ENCODE results near the gene STX1A.
"Not testable (repeated sequence)": the region's sequence is repeated elsewhere in the genome, so short reads cannot be mapped to it uniquely, and the experiment has no call there.

STX1A gene

GRCh38 chr7:73676062-73676461 lies 43.4 kb downstream of the STX1A start:
- not testable (repeated sequence) for H3K27ac ChIP-seq (ENCODE audit: low read length); H3K27me3 ChIP-seq (ENCODE audit: control insufficient read depth, insufficient read depth, low read length); H3K9me3 ChIP-seq (ENCODE audit: control insufficient read depth, low read depth, low read length); H3K9ac ChIP-seq (ENCODE audit: low read length); H3K4me3 ChIP-seq (ENCODE audit: low read length); H3K4me1 ChIP-seq (ENCODE audit: control insufficient read depth, low read depth, low read length)
- H3K36me3 ChIP-seq (ENCODE audit: control insufficient read depth, low read depth, low read length): peaks cover 11% of the 10 kb centered on the region

- H3K9me3 ChIP-seq (ENCODE audit: control insufficient read depth, low read depth, low read length): no peaks in the 10 kb centered on the region
- no peaks in the 10 kb centered on the region for H3K4me1 ChIP-seq (ENCODE audit: control insufficient read depth, low read depth, low read length)
- H3K4me3 ChIP-seq (ENCODE audit: low read length): no peak overlapping the region
- H3K9ac ChIP-seq (ENCODE audit: low read length): no peak overlapping the region
- no peaks in the 10 kb centered on the region for H3K27me3 ChIP-seq (ENCODE audit: control insufficient read depth, insufficient read depth, low read length)
- H3K36me3 ChIP-seq (ENCODE audit: control insufficient read depth, low read depth, low read length): peaks cover 11% of the 10 kb centered on the region
- no peak overlapping the region for H3K27ac ChIP-seq (ENCODE audit: low read length)
Measured at GRCh38 chr7:73674468-73675124, 44.9 kb downstream of the STX1A start.

- Histone ChIP-seq H3K4me1 (ENCODE audit: control insufficient read depth, low read depth, low read length) (peaks cover 3% of the 10 kb centered on the region), H3K36me3 (ENCODE audit: control insufficient read depth, low read depth, low read length) (no peaks in the 10 kb centered on the region), H3K9me3 (ENCODE audit: control insufficient read depth, low read depth, low read length) (no peaks in the 10 kb centered on the region), H3K9ac (ENCODE audit: low read length) (no peak overlapping the region), H3K4me3 (ENCODE audit: low read length) (no peak overlapping the region), H3K27me3 (ENCODE audit: control insufficient read depth, insufficient read depth, low read length) (peaks cover 7% of the 10 kb centered on the region), H3K27ac (ENCODE audit: low read length) (no peak overlapping the region)
Measured at GRCh38 chr7:73671857-73672445, 47.5 kb downstream of the STX1A start.

- Histone ChIP-seq H3K9ac (ENCODE audit: low read length) (no peak overlapping the region), H3K4me3 (ENCODE audit: low read length) (no peak overlapping the region), H3K27ac (ENCODE audit: low read length) (no peak overlapping the region), H3K4me1 (ENCODE audit: control insufficient read depth, low read depth, low read length) (peaks cover 3% of the 10 kb centered on the region), H3K36me3 (ENCODE audit: control insufficient read depth, low read depth, low read length) (no peaks in the 10 kb centered on the region), H3K9me3 (ENCODE audit: control insufficient read depth, low read depth, low read length) (no peaks in the 10 kb centered on the region), H3K27me3 (ENCODE audit: control insufficient read depth, insufficient read depth, low read length) (peaks cover 10% of the 10 kb centered on the region)
Measured at GRCh38 chr7:73671322-73671661, 48.2 kb downstream of the STX1A start.

GRCh38 chr7:73669858-73670385 lies 49.5 kb downstream of the STX1A start:
- Histone ChIP-seq H3K36me3 (ENCODE audit: control insufficient read depth, low read depth, low read length) (no peaks in the 10 kb centered on the region), H3K9me3 (ENCODE audit: control insufficient read depth, low read depth, low read length) (no peaks in the 10 kb centered on the region), H3K27ac (ENCODE audit: low read length) (no peak overlapping the region), H3K4me3 (ENCODE audit: low read length) (no peak overlapping the region), H3K27me3 (ENCODE audit: control insufficient read depth, insufficient read depth, low read length) (peaks cover 11% of the 10 kb centered on the region), H3K9ac (ENCODE audit: low read length) (no peak overlapping the region), H3K4me1 (ENCODE audit: control insufficient read depth, low read depth, low read length) (peaks cover 3% of the 10 kb centered on the region)

- Histone ChIP-seq H3K4me1 (ENCODE audit: control insufficient read depth, low read depth, low read length) (peaks cover 3% of the 10 kb centered on the region), H3K27ac (ENCODE audit: low read length) (no peak overlapping the region), H3K9ac (ENCODE audit: low read length) (no peak overlapping the region), H3K36me3 (ENCODE audit: control insufficient read depth, low read depth, low read length) (no peaks in the 10 kb centered on the region), H3K27me3 (ENCODE audit: control insufficient read depth, insufficient read depth, low read length) (peaks cover 11% of the 10 kb centered on the region), H3K9me3 (ENCODE audit: control insufficient read depth, low read depth, low read length) (no peaks in the 10 kb centered on the region), H3K4me3 (ENCODE audit: low read length) (no peak overlapping the region)
Measured at GRCh38 chr7:73669288-73669701, 50.2 kb downstream of the STX1A start.

- Histone ChIP-seq H3K36me3 (ENCODE audit: control insufficient read depth, low read depth, low read length) (no peaks in the 10 kb centered on the region), H3K4me1 (ENCODE audit: control insufficient read depth, low read depth, low read length) (peaks cover 3% of the 10 kb centered on the region), H3K27ac (ENCODE audit: low read length) (no peak overlapping the region), H3K9me3 (ENCODE audit: control insufficient read depth, low read depth, low read length) (no peaks in the 10 kb centered on the region), H3K9ac (ENCODE audit: low read length) (no peak overlapping the region), H3K4me3 (ENCODE audit: low read length) (peak overlapping the region; percentile 49), H3K27me3 (ENCODE audit: control insufficient read depth, insufficient read depth, low read length) (peaks cover 11% of the 10 kb centered on the region)
Measured at GRCh38 chr7:73668886-73669230, 50.6 kb downstream of the STX1A start.

- no peak overlapping the region for H3K9ac ChIP-seq (ENCODE audit: low read length)
- H3K27me3 ChIP-seq (ENCODE audit: control insufficient read depth, insufficient read depth, low read length): peaks cover 11% of the 10 kb centered on the region
- H3K27ac ChIP-seq (ENCODE audit: low read length): no peak overlapping the region
- peaks cover 3% of the 10 kb centered on the region for H3K4me1 ChIP-seq (ENCODE audit: control insufficient read depth, low read depth, low read length)
- peak overlapping the region; percentile 49 for H3K4me3 ChIP-seq (ENCODE audit: low read length)
- H3K36me3 ChIP-seq (ENCODE audit: control insufficient read depth, low read depth, low read length): no peaks in the 10 kb centered on the region
- no peaks in the 10 kb centered on the region for H3K9me3 ChIP-seq (ENCODE audit: control insufficient read depth, low read depth, low read length)
Measured at GRCh38 chr7:73668103-73668885, 51.2 kb downstream of the STX1A start.

- H3K27ac ChIP-seq (ENCODE audit: low read length): no peak within 1 kb of the TSS
- peaks cover 11% of the 10 kb centered on the region for H3K27me3 ChIP-seq (ENCODE audit: control insufficient read depth, insufficient read depth, low read length)
- H3K9me3 ChIP-seq (ENCODE audit: control insufficient read depth, low read depth, low read length): no peaks in the 10 kb centered on the region
- H3K36me3 ChIP-seq (ENCODE audit: control insufficient read depth, low read depth, low read length): no peaks in the 10 kb centered on the region
- peak within 1 kb of the TSS; percentile 49 for H3K4me3 ChIP-seq (ENCODE audit: low read length)
- H3K4me1 ChIP-seq (ENCODE audit: control insufficient read depth, low read depth, low read length): peaks cover 3% of the 10 kb centered on the region
- H3K9ac ChIP-seq (ENCODE audit: low read length): no peak within 1 kb of the TSS
Measured at GRCh38 chr7:73667344-73668102, 51.9 kb downstream of the STX1A start, which contains the start of gene VPS37D. Gene VPS37D (plus strand): TSS chr7:73667831. CDS start chr7:73667959, 128 bp downstream.

GRCh38 chr7:73663033-73663432 lies 56.4 kb downstream of the STX1A start:
- Histone ChIP-seq H3K4me3 (ENCODE audit: low read length) (no peak overlapping the region), H3K4me1 (ENCODE audit: control insufficient read depth, low read depth, low read length) (no peaks in the 10 kb centered on the region), H3K36me3 (ENCODE audit: control insufficient read depth, low read depth, low read length) (no peaks in the 10 kb centered on the region), H3K9me3 (ENCODE audit: control insufficient read depth, low read depth, low read length) (no peaks in the 10 kb centered on the region), H3K9ac (ENCODE audit: low read length) (no peak overlapping the region), H3K27ac (ENCODE audit: low read length) (no peak overlapping the region), H3K27me3 (ENCODE audit: control insufficient read depth, insufficient read depth, low read length) (peaks cover 4% of the 10 kb centered on the region)

- H3K27ac ChIP-seq (ENCODE audit: low read length); H3K9me3 ChIP-seq (ENCODE audit: control insufficient read depth, low read depth, low read length); H3K9ac ChIP-seq (ENCODE audit: low read length); H3K4me3 ChIP-seq (ENCODE audit: low read length); H3K36me3 ChIP-seq (ENCODE audit: control insufficient read depth, low read depth, low read length); H3K27me3 ChIP-seq (ENCODE audit: control insufficient read depth, insufficient read depth, low read length); H3K4me1 ChIP-seq (ENCODE audit: control insufficient read depth, low read depth, low read length): not testable (repeated sequence)
Measured at GRCh38 chr7:73660594-73660993, 58.9 kb downstream of the STX1A start.
